ENCODE data around the gene CASP2.

Gene CASP2

GRCh38 chr7:143287935-143288826 lies at the start of gene CASP2:
TSS of gene CASP2 (plus strand) at chr7:143288351. CDS start at chr7:143288456, 105 bp downstream.
- peak; percentile 100 for DNase-seq (ENCODE audit: low spot score)

GRCh38 chr7:143239813-143240212 lies 48.3 kb upstream of the CASP2 start:
- no peak for DNase-seq (ENCODE audit: low spot score)

DNA sequence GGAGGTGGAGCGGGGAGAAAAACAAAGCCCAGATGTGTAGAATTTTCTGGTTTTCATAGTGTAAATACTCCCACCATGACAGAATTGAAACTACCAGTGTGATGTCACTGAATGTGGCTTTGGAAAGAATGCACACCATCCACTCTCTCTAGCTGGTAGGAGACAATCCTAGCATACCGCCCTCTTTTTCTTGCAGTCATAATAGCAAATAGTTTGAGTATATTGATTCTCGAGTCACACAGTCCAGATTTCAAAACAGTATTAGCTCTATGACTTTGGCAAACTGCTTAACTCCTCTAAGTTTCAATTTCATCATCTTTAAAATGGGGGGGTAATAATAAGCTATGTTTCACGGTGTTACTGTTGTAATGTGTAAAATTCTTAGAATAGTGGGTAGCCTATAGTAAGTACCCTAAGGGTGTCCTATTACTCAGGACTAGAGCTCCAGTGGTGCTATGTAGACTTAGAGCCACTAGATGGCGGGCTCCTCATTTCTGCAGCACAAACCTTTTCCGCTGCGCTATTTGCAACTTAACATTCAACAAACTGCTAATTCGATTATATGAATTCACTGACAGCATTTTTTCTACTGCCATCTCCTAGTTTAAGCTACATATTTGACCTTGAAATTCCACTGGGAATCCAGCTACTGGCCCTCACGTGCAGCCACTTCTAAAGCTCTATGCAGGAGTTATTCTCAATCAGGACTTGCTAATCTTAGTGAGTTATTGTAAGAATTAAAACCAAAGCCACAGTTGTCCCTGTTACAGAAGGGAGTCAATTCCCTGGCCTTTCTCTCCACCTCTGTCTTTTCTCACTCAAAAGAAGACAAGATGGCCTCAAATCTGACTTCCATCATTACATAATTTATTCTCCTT lies 47.6 kb upstream of the CASP2 start:
- DNase-seq (ENCODE audit: low spot score) = peak; percentile 67

DNA sequence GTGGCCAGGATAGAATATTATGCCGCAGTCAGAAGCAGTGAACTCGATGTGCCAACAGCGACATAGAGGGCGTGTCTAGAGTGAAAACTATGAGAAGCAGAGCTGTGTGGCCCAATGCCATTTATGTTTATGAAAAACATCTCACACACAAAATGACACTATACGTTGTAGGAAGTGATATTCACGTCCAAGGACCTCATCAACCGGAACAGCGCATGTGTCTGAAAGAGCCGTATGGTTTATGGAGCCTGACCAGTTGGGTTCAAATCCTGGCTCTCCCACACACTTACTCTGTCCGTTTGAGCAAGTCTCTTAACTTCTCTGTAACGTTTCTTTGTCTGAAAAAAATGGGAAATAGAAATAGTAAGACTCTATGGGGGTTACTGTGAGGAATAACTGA lies 45.8 kb upstream of the CASP2 start:
- DNase-seq (ENCODE audit: low spot score) = no peak

DNA sequence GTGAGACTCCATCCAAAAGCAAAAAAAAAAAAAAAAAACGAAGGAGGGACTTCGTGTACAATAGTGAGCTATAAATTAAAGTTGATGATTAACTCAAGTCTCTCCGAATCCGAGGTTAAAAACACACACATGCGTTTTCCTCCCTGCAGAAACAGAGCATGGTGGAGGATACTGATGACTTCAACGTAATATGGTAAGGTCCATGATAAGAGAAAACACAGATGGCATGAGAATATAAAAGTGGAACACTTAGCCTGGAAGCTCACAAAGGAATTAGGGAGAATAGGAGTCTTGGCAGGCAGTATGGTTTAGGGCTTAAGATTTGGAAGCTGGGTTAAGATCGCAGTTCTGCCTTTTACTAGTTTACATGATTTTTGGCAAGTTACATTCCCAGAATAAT lies 45.0 kb upstream of the CASP2 start:
- DNase-seq (ENCODE audit: low spot score) = no peak

DNA sequence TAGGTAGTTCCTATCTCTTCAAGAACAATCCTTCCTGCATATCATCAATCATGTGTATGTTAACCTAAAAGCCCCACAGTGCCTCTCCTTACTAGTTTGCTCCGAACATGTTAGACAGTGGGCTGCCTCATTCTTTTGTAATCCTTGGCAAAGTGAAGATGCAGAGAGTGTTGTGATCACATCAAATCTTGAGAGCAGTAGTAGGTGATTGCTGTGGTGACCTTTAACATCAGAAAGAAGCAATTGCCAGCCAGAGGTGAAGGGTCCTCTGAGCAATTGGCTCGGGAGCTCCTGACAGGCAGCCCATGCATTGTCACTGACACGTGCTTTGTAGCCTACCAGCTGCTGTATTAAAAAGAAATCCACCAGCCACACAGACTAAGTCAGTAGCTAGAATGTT lies 44.5 kb upstream of the CASP2 start:
- DNase-seq (ENCODE audit: low spot score) = no peak

DNA sequence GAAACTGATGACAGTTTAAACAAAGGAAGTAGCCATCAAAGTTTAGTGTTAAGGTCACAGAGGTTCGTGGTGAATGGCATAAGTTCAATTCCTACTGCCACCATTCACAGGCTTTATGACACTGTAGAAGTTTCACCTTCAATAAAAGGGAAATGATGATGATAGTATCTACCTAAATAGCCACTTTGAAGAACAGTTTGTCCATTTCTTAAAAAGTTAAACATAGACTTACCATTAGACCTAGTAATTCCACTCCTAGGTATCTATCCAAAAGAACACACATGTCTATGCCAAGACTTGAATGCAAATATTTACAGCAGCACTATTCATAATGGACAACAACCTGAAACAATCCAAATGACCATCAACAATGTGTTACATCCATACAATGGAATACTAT lies 43.8 kb upstream of the CASP2 start:
- no peak for DNase-seq (ENCODE audit: low spot score)

DNA sequence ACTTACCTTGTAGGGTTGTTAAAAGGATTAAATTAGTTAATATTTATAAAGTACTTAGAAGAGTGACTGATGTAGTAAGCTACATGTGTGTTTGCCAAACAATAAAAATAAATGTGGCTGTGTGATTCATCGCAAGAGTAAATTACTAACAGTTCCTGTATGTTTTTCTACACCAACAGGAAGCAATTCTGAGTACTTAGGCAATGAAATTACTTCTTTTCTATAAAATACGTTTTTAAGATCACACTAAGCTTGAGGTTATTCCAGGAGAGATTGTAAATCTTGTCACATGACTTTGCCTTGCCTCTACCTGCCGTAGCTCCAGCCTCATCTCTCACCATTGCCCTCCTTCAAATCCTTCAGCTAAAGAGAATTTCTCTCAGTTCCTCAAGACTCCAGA lies 43.0 kb upstream of the CASP2 start:
- DNase-seq (ENCODE audit: low spot score) = no peak

DNA sequence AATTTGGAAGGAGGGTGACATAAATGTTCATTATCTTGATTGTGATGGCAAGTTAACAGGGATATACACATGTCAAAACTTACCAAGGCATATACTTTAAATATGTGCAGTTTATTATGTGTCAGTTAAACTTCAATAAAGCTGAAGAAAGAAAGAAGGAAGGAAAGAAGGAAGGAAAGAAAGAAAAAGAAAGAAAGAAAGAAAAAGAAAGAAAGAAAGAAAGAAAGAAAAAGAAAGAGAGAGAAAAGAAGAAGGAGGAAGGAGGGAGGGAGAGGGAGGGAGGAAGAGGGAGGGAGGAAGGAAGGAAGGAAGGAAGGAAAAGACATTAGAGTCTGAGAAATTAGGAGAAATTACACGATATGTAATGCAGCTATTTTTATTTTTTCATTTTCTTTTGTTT lies 40.8 kb upstream of the CASP2 start:
- DNase-seq (ENCODE audit: low spot score) = no peak

GRCh38 chr7:143248761-143249354 lies 39.3 kb upstream of the CASP2 start:
- DNase-seq (ENCODE audit: low spot score) = no peak

- no peak for DNase-seq (ENCODE audit: low spot score)
Observed at GRCh38 chr7:143250199-143250598, 38.0 kb upstream of the CASP2 start.

- no peak for DNase-seq (ENCODE audit: low spot score)
Observed at GRCh38 chr7:143250822-143251221, 37.3 kb upstream of the CASP2 start.

DNA sequence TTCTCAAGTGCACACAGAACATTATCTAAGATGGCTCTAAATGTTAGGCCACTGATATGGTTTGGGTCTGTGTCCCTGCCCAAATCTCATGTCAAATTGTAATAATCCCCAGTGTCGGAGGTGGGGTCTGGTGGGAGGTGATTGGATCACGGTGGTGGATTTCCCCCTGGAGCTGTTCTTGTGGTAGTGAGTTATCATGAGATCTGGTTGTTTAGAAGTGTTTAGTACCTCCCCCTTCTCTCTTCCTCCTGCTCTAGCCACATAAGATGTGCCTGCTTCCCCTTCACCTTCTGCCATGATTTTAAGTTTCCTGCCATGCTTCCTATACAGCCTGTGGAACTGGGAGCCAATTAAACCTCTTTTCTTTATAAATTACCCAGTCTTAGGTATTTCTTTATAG lies 36.1 kb upstream of the CASP2 start:
- DNase-seq (ENCODE audit: low spot score) = no peak

DNA sequence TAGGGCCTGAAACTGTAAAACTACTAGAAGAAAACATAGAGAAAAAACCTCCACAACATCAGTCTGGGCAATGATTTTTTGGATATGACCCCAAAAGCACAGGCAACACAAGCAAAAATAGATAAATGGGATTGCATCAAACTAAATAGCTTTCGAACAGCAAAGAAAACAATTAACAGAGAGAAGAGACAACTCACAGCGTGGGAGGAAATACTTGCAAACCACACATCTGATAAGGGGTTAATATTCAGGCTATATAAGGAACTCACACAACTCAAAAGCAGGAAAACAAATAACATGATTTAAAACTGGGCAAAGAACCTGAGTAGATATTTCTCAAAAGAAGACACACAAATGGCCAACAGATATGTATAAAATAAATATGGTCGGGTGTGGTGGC lies 32.6 kb upstream of the CASP2 start:
- no peak for DNase-seq (ENCODE audit: low spot score)

- no peak for DNase-seq (ENCODE audit: low spot score)
Observed at GRCh38 chr7:143256325-143256724, 31.8 kb upstream of the CASP2 start.

DNA sequence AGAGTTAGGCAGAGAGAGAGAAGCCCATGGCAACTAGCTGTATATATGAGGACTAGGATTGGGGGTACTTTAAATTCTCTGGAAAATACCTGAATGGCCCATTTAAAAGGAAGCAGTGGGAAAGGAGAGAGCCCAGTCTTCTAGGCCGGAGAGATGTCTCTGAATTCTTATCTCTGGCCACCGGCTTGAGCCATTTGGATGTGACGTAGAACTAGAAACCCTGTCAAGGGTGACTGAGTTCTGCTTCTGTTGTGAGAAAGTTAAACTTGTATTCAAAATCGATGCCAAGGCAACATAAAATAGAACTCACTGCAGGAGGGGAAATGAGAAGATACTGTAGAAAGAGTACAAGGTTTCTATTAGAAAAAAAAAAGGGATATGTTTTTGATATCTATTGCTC lies 31.2 kb upstream of the CASP2 start:
- DNase-seq (ENCODE audit: low spot score) = peak; percentile 52

DNA sequence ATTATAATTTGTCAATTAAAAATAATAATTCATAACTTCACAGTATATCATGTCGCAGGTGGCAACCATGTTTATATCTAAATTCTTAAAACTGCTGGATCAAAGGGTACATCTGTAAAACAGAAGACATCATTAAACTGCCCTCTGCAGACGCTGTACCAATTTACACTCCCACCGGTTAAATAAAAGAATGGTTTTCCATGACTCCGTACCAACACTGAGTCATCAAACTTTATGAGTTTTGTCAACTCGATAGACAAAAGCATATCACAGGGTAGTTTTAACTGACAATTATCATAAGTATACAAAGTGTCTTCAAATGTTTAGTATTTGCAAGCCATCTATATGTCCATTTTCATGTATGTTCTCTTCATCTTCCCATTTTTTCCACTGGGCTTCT lies 30.6 kb upstream of the CASP2 start:
- DNase-seq (ENCODE audit: low spot score) = no peak

DNA sequence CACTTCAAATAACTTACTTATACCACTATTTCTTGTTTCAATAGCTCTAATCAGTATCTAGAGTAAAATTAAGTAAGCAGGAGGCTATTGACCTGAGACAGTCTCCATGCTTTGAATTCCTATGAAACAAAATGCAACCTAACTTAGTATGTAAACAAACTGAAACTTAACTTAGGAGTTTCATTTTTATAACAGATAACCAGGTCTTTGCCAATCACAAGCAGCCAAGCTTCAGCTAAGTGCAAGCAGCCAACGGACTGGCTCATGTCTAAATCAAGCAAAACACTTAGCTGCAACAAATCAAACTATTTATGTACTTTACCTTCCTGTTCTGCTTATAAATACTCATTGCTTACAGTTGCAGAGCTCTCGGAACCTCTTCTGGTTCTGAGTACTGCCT lies 29.3 kb upstream of the CASP2 start:
- peak; percentile 46 for DNase-seq (ENCODE audit: low spot score)

- DNase-seq (ENCODE audit: low spot score) = no peak
Observed at GRCh38 chr7:143259765-143260164, 28.4 kb upstream of the CASP2 start.

DNA sequence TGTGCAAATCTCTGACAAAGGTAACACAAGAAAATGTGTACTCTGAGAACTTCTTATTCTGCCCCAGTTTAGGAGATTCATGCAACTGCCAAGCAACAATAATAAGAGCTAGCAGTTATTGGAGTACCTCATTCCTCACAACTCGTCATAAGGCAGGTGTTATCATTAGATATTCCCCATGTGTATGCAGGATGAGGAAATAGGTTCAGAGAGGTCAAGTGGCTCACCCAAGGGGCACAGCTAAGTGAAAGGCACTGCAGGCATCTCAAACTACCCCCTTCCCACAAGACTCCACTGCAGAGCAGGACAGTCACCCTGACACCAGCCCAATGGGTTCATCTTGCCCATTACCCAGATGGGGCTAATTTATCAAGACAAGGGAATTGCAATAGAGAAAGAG lies 26.2 kb upstream of the CASP2 start:
- DNase-seq (ENCODE audit: low spot score) = no peak

GRCh38 chr7:143263266-143264195 lies 24.6 kb upstream of the CASP2 start, which contains the start of gene GSTK1:
TSS of gene GSTK1 (plus strand) at chr7:143263441. CDS start at chr7:143263514, 73 bp downstream.
- DNase-seq (ENCODE audit: low spot score) = peak; percentile 85
